GM12865 (cell line): Measurements from ENCODE around the gene DAB1.

ENCODE experiments used
- DNase-seq: peaks from one replicate; pipeline ENCODE4 v3.0.0; 2010; ENCODE audit warnings: low read depth
- H3K4me3 ChIP-seq: 2 replicates; pipeline ENCODE4 v1.5.1; 2011; ENCODE audit warnings: mild to moderate bottlenecking, low read depth, low read length, control low read depth
- CTCF ChIP-seq: IDR thresholded peaks from 2 replicates; pipeline ENCODE4 v1.5.1; 2011; ENCODE audit warnings: low read length, control low read depth, low read depth, inconsistent platforms; ENCODE audit not compliant: insufficient read depth; ENCODE audit errors: missing control alignments

Gene DAB1

DNA sequence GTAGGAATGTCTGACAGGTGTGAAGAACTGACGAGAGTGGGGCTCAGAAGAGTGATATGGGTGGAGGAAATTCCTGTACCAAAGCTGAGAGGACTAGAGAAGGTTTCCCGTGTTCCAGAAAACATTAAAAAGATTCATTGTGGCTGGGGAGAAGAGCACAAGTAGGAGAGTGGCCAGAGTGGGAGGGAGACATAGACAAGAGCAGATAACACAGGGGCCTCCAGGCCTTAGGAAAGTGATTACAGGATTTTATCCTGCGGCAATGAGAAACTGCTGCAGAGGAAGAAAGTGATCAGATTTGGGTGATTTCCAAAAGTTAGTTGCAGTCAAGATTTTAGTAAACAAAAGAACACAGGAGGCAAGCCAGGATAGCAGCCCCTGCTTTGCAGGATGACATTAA, 465.9 kb downstream of the DAB1 start:
- no peak for DNase-seq
- H3K4me3 ChIP-seq = no peak overlapping the region
- TF ChIP-seq CTCF = no peak

DNA sequence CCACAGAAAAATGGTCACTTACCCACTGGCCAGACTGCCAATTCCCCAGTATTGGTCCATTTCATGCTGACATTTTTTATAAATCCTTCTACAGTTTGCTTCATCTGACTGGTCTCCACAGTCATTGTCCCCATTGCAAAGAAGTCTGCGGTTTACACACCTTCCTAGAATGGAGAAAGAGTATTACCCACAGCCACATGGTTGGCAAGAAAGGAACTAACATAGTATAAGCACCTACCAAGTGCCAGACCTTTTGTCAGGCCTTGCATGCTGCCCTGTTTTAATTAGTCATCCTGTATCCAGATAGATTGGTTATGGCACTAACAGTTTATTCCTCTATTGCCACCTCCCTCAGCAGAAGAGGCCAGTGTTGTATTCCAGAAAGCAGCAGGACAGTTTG, 469.2 kb downstream of the DAB1 start:
- TF ChIP-seq CTCF = no peak
- H3K4me3 ChIP-seq = no peak overlapping the region
- DNase-seq = no peak

GRCh38 chr1:56953386-56953785, 470.5 kb downstream of the DAB1 start:
- no peak overlapping the region for H3K4me3 ChIP-seq
- no peak for TF ChIP-seq CTCF
- DNase-seq = no peak

DNA sequence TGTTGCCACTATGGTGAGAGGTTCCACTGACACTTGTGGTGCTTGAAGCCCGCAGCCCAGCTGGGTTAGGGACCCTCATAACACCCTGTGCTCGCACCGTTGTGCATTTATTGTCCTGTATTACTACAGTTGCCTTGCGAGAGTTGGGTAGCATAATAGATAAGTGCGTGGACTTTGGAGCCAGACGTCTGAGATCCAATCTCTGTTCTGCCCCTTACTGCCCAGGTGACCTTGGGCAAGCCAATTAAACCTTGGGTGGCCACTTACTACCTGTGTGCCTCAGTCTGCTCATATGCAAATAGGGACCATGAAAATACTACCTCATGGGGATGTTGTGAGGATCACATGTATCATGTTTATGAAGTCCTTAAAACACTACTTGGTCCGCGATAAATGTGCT, 471.4 kb downstream of the DAB1 start:
- DNase-seq = no peak
- no peak for TF ChIP-seq CTCF
- H3K4me3 ChIP-seq = no peak overlapping the region

- no peak overlapping the region for H3K4me3 ChIP-seq
- DNase-seq = no peak
Observed at GRCh38 chr1:56948403-56949023, 475.3 kb downstream of the DAB1 start.

More at GRCh38 chr1:56948403-56949023, 475.3 kb downstream of the DAB1 start:
- TF ChIP-seq CTCF = no peak
